ENCODE results near the gene COMTD1. TPM values are rescaled to one million over a fixed set of nuclear protein-coding genes. Genes with fewer than 3 reads are reported as not detected.
A peak's percentile ranks its signal among the peaks of the same experiment; 100 is the strongest.

Gene COMTD1
- polyA plus RNA-seq, 3 donors = 15.6 to 16.5 (median 16.1) TPM

DNA sequence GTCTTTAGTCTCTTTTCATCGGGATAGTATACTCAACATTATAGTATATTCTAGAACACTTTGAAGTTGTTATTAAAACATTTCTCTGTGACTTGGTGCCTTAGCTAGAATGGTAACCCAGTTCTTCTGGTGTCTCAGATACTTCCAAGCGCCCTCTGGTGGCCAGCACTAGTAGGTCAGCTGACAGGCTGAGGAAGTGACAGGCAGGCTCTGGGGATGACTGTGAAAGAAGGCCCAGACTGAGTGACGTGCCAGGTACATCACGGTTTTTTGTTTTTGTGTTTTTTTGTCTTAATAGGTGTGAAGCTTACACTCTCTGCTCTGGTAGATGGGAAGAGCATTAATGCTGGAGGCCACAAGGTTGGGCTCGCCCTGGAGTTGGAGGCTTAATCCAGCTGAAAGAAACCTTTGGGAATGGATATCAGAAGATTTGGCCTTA is 5.1 kb downstream of the COMTD1 start:
- Histone ChIP-seq H3K36me3 (replicated peaks in 1 of 2; ENCODE audit: control insufficient read depth in 1 of 2, insufficient read depth in 2 of 2, low read length in 2 of 2) (peaks cover 55 to 67% of the 10 kb centered on the region in 2 donors), H3K4me3 (replicated peaks in 1 of 3; ENCODE audit: low read depth in 2 of 3, low read length in 3 of 3) (no peak overlapping the region), H2AFZ (ENCODE audit: insufficient read depth, low read depth, low read length, poor library complexity, severe bottlenecking) (no peak overlapping the region), H4K20me1 (ENCODE audit: insufficient read depth, low read length) (peaks cover 53% of the 10 kb centered on the region), H3K27me3 (ENCODE audit: control insufficient read depth in 2 of 2, insufficient read depth in 2 of 2, low read length in 2 of 2) (no peaks in the 10 kb centered on the region), H3K4me1 (ENCODE audit: control insufficient read depth in 1 of 2, insufficient read depth in 2 of 2, low read length in 2 of 2) (peaks cover 16 to 21% of the 10 kb centered on the region in 2 donors), H3K79me2 (ENCODE audit: insufficient read depth, low read length) (peaks cover 33% of the 10 kb centered on the region), H3K9me3 (replicated peaks in 1 of 2; ENCODE audit: control insufficient read depth in 1 of 2, insufficient read depth in 1 of 2, low read length in 2 of 2) (no peaks in the 10 kb centered on the region), H3K27ac (ENCODE audit: low read depth in 1 of 2, low read length in 2 of 2) (peak overlapping the region; percentile 21 to 50), H3K4me2 (replicated peaks; ENCODE audit: extremely low read depth, low read length, poor library complexity, severe bottlenecking) (no peak overlapping the region), H3K9ac (ENCODE audit: insufficient read depth, low read length, poor library complexity, severe bottlenecking) (no peak overlapping the region)
- peaks cover 52 to 66% of the 10 kb centered on the region in 2 donors for H3K36me3 Mint-ChIP-seq
- H3K9me3 Mint-ChIP-seq = peaks cover 0 to 1% (median 0%) of the 10 kb centered on the region in 7 donors
- WGBS (ENCODE audit: insufficient coverage) = 7% methylated on average over 3 of the region's 5 CpGs
- peak; percentile 88 for TF ChIP-seq CTCF (IDR thresholded peaks at IDR 0.05)
- peak; percentile 86 to 90 (median 89) for DNase-seq
- H3K27ac Mint-ChIP-seq = peak overlapping the region; percentile 79 to 94 (median 88)
- H3K27me3 Mint-ChIP-seq (ENCODE audit: low read depth in 3 of 3) = no peaks in the 10 kb centered on the region
- H3K4me3 Mint-ChIP-seq = no peak overlapping the region
- intact Hi-C loops (cut with micrococcal nuclease) = loop anchor here (1.0 to 10.0 kb wide), 6 partner anchors 20 to 406 kb away; partner anchors contain the start of genes SAMD8 (in 2 of the 2), KAT6B (in 1 of the 2) and VDAC2 (in 1 of the 2)
- H3K4me1 Mint-ChIP-seq = peaks cover 13% of the 10 kb centered on the region

DNA sequence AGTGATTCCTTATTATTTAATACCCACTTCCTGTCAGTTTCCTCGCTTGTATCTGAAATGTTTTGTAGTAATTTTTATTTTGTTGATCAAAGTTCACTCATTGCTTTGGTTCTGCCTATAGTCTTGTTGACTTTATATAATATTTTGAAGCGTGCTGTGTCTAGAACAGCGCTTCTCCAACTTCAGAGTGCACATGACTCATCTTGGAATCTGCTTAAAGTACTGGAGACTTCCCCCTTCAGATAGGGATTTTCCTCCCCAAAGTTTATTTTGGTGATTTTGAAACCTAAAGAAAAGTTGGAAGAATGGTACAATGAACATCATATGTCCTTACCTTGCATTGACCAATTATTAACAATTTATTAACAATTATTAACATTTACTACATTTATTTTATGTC is 5.8 kb downstream of the COMTD1 start:
- peaks cover 40% of the 10 kb centered on the region for H3K79me2 ChIP-seq (ENCODE audit: insufficient read depth, low read length)
- DNase-seq = peak in 1 of 3 donors; percentile 39
- H4K20me1 ChIP-seq (ENCODE audit: insufficient read depth, low read length) = peaks cover 60% of the 10 kb centered on the region
- intact Hi-C loops (cut with micrococcal nuclease) = loop anchor here (1.0 to 10.0 kb wide), 6 partner anchors 20 to 405 kb away; partner anchors contain the start of genes SAMD8 (in 2 of the 2), KAT6B (in 1 of the 2) and VDAC2 (in 1 of the 2)
- Mint-ChIP-seq H3K4me3 (no peak overlapping the region), H3K4me1 (peaks cover 13% of the 10 kb centered on the region), H3K27me3 (ENCODE audit: low read depth in 3 of 3) (no peaks in the 10 kb centered on the region), H3K36me3 (peaks cover 59 to 73% of the 10 kb centered on the region in 2 donors), H3K9me3 (peaks cover 0 to 2% (median 0%) of the 10 kb centered on the region in 7 donors), H3K27ac (peak overlapping the region in 3 of 7 donors; percentile 1 to 86 (median 74))
- TF ChIP-seq CTCF (IDR thresholded peaks at IDR 0.05) = no peak
- no peak overlapping the region for H3K27ac ChIP-seq (ENCODE audit: low read depth in 1 of 2, low read length in 2 of 2)
- no peaks in the 10 kb centered on the region for H3K27me3 ChIP-seq (ENCODE audit: control insufficient read depth in 2 of 2, insufficient read depth in 2 of 2, low read length in 2 of 2)
- H3K9me3 ChIP-seq (replicated peaks in 1 of 2; ENCODE audit: control insufficient read depth in 1 of 2, insufficient read depth in 1 of 2, low read length in 2 of 2) = no peaks in the 10 kb centered on the region
- H3K4me2 ChIP-seq (replicated peaks; ENCODE audit: extremely low read depth, low read length, poor library complexity, severe bottlenecking) = no peak overlapping the region
- H2AFZ ChIP-seq (ENCODE audit: insufficient read depth, low read depth, low read length, poor library complexity, severe bottlenecking) = no peak overlapping the region
- H3K4me1 ChIP-seq (ENCODE audit: control insufficient read depth in 1 of 2, insufficient read depth in 2 of 2, low read length in 2 of 2) = peaks cover 11 to 15% of the 10 kb centered on the region in 2 donors
- no peak overlapping the region for H3K9ac ChIP-seq (ENCODE audit: insufficient read depth, low read length, poor library complexity, severe bottlenecking)
- WGBS (ENCODE audit: insufficient coverage) = no CpG with 5 or more reads among the region's 3 CpGs
- peaks cover 62 to 73% of the 10 kb centered on the region in 2 donors for H3K36me3 ChIP-seq (replicated peaks in 1 of 2; ENCODE audit: control insufficient read depth in 1 of 2, insufficient read depth in 2 of 2, low read length in 2 of 2)
- no peak overlapping the region for H3K4me3 ChIP-seq (replicated peaks in 1 of 3; ENCODE audit: low read depth in 2 of 3, low read length in 3 of 3)

Measured in CD14-positive monocyte (primary cell).